GM18861 (cell line): ENCODE data around the gene OGA.

Experiments
- ATAC-seq: cut with Tn5 transposase; IDR thresholded peaks from one replicate; pipeline ENCODE4 v1.9.1; 2021; ENCODE audit not compliant: unreplicated experiment

The OGA gene

GRCh38 chr10:101776161-101776817, 42.0 kb downstream of the OGA start:
- no peak for ATAC-seq

GRCh38 chr10:101775273-101776160, 42.7 kb downstream of the OGA start, which contains the start of gene FGF8:
Gene FGF8 (minus strand): TSS chr10:101776114. CDS start chr10:101775900, 214 bp downstream.
- ATAC-seq = no peak

DNA sequence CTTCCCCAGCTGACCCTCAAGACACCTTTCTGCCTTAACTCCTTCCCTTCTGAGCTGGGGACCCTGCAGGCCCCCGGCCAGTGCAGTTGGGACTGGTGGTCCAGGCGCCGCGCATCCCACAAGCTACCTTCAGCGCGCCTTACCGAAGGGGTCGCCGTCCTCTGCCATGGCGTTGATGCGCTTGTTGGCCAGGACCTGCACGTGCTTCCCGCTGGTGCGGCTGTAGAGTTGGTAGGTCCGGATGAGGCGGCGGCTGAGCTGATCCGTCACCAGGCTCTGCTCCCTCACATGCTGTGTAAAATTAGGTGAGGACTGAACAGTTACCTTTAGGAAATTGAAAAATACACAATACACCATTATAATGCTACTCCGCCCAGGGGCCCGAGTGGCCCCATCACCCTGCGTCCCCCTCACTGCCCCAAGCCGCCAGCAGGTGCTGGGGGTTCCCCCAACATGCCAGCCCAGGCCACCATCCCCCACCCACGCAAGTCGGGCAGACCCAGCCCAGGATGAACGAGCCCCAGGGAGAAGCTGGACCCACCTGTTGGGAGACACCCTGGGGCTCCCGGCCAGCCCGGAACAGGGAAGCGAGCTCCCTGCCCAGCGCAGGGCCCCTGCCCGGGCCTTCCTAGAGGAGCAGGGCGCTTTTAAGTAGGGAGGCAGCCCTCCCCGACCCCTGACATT, 43.5 kb downstream of the OGA start:
- ATAC-seq = no peak

DNA sequence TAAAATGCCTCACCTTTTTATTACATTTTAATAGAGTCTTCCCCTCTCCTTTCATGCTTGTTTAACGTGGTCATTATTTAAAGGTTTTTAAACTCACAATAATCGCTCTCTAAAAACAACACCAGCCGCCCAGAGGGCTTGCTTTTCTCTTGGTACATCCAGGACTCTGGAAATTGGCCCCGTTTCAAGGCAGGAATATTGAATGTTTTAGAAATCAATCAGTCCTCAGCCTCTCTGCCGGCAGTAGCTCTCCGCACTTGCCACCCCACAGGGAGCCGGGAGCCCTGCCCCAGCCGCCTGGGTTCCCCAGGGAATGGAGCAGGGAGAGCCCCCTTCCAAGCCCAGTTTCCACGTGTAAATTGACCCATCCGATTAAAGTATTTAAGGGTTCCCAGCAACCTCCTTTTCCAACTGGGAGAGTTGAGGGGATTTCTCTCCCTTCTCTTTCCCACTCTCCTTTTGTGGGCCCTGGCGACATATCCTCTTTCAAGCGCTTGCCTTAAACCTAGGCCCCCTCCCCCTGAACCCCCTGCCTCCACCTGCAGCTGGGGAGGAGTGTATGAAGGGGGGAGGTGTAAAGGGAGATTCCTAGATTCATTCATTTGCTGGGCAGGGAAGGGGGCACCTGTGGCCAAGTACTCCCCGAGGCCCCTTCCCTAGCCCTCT, 44.2 kb downstream of the OGA start:
- ATAC-seq = no peak

- ATAC-seq = no peak
Measured at GRCh38 chr10:101772895-101773761, 45.1 kb downstream of the OGA start.

GRCh38 chr10:101772017-101772894, 46.0 kb downstream of the OGA start:
- no peak for ATAC-seq

DNA sequence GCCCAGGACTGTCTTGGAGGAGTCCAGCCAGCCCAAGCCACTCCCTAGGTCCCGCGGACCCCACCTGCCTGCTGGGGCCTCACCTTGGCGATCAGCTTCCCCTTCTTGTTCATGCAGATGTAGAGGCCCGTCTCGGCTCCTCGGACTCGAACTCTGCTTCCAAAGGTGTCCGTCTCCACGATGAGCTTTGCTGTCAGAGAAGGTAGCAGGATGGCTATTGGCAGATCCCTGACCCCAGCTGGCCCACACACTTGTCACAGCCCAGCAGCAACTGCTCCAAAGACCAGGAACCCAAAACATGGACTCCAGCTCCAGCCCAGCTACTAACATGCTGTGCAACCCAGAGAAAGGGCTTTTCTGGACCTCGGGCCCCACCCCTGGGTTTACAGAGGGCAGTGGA, 46.9 kb downstream of the OGA start:
- no peak for ATAC-seq

- ATAC-seq = no peak
Measured at GRCh38 chr10:101770331-101771215, 47.7 kb downstream of the OGA start.

GRCh38 chr10:101769541-101770180, 48.6 kb downstream of the OGA start:
- no peak for ATAC-seq

DNA sequence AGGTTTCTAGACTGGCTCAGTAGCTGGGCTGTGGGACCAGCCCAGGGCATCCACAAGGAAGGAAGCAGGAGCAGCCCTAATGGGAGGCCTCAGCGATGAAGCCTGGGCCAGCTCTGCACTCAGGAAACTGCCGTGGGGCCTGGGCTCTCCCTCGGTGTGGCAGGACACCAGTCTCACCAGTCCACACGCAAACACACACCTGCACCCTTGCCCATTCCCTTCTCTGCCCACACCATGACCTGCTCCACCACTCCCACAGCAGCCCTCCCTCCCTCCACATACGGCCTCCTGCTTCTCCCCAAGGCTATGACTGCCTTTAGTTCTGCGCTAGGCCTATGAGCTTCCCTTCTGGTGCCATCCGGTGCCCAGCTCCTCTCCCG, 49.5 kb downstream of the OGA start:
- ATAC-seq = no peak

DNA sequence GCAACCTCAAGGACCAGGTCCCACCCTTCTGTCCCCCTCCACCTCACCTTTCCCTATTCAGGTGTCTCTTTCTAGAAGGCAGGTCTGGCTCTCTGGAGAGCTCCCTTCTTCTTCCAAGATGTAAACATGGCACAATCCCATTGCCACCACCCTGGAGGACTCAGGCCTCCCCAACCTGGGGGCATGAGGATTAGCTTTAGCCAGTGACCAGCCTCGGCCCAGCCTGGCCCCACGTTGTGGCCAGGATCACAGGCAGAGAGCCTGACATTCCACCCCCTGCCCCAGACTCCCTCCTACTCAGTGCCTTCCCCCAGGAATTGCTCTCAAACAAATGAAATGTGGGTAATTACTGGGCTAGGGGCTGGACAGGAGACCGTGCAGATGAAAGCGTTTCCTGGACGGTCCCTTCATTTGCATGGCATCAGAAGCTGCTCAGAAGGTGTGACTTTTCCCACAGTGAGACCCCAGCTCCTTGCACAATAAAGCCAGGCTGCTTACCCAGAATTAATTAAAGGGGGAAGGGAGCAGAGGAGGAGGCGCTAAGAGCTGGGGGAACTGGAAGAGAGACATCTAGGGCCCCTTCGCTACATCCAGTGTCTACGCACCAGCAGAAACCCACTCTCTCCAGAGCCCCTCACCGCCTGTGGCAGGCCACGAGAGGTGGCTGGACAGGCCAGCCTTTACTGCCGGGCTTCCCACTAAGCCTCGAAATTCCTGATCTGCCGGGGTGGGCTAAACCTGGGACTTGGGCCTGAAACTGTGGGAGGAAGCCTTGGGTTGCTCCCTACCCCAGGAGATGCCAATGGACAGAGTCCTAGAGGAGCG, 50.1 kb downstream of the OGA start:
- ATAC-seq = no peak

- no peak for ATAC-seq
Measured at GRCh38 chr10:101767600-101767945, 50.7 kb downstream of the OGA start.

GRCh38 chr10:101766753-101767599, 51.3 kb downstream of the OGA start:
- ATAC-seq = no peak

DNA sequence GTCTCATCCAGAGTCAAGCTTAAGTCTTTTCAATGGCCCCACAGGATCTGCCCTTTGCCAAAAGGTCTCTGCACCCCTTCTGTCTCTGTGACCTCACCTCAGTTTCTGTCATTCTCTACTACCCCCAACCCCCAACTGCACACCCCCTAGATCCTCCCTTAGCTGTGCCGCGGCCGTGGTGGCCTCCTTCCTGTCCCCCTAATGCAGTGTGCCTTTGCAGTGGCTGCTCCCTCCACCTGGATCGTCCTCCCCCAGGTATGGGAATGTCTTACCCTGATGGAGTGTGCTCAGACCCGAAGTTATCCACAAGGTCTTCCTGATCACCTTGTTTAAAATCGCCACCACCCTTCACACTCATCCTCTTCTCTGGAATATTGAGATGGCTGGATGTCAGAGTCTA, 51.9 kb downstream of the OGA start:
- no peak for ATAC-seq

DNA sequence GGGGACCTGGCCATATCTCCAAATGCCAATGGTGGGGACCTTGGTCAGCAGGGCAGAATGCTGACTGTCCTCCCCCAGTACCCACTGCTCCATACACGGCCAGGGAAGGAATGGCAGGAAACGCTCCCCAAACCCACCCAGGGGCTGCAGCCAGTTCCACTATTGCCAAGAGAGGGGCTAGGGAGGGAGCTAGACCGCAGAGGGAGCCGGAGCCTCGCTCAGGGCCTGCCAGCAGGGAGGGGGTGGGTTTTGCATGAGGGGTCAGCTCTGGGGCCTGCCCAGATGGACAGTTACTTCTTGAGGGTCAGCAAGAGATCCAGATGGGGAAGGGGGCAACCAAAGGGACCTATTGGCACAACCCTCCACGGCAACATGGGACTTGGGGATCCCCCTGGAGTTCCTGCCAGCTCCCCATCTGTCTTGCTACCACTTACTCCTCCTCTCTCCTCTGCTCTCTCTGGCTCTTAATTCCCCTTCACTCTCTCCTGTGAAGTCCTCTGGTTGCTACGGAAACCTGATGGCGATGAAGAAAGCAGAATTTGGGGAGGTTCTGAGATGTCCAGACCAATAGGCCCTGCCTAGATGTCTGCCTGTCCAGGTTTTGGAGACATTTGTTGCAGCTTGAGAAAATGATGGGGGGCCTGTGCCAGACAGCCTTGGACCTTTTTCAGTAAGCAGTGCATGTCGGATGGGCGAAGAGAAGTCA, 55.0 kb downstream of the OGA start:
- no peak for ATAC-seq

DNA sequence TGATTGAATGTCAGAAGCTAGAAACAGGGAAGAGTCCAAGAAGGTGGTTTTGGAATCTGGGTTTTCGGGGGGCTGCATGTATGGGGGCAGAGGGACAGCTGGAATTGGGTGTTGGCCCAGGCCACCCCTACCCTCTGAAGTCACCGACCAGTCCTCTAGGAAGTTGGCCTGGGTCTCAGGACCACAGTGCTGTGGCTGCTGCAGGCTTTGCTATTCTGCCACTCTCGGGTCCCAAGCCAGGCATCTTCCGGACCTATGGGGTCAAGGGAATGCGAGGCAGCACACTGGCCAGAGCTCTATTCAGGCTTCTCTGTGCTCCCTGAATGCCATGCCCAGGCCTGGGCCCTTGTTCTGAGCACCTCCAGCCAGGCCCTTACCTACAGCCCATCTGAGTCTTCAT, 55.5 kb downstream of the OGA start:
- ATAC-seq = no peak
